B cell (primary cell): ENCODE results near the gene BBIP1. TPM values are rescaled to one million over a fixed set of nuclear protein-coding genes. Genes with fewer than 3 reads are reported as not detected.

ENCODE experiments used
- ATAC-seq: fragments of 200-7000 bp; cut with Tn5 transposase; one replicate; pipeline ENCODE4 v1.10.0; 2021; ENCODE audit warnings: low read depth, mild to moderate bottlenecking, moderate number of reproducible peaks, moderate library complexity
- CTCF ChIA-PET: fragments of 350-600 bp; sonication (Branson Sonifier 250); formaldehyde crosslinking; loops from one replicate; lab custom pipeline; 2021; ENCODE audit warnings: antibody characterized with exemption, inconsistent platforms; lab: Charles Lee
- POLR2A ChIA-PET: fragments of 350-600 bp; sonication (Branson Sonifier 250); formaldehyde crosslinking; loops from one replicate; lab custom pipeline; 2021; ENCODE audit warnings: antibody characterized with exemption; lab: Charles Lee
- DNase-seq: peaks from one replicate; pipeline ENCODE4 v3.0.0; 2013
- H2AFZ ChIP-seq: 2 replicates; pipeline ENCODE4 v1.6.1; 2012; ENCODE audit warnings: mild to moderate bottlenecking, low read depth, low read length; ENCODE audit not compliant: insufficient read depth, poor library complexity, severe bottlenecking
- H3K27ac ChIP-seq, 2 donors: 1 replicate in 1 of 2; 2 replicates in 1 of 2; pipeline ENCODE4 v1.5.1; 2012 to 2013; ENCODE audit warnings: low read length in 2 of 2, mild to moderate bottlenecking in 2 of 2, moderate library complexity in 1 of 2
- H3K27me3 ChIP-seq, 4 experiments: fragments of 200-600 bp in 1 of 4; sonication (generic) in 1 of 4; replicated peaks in 1 of 4; 1 replicate in 2 of 4; 2 replicates in 2 of 4; pipeline versions ENCODE4 v1.6.1 to v1.7.0; 2013 to 2016; ENCODE audit warnings: low read length in 3 of 4, mild to moderate bottlenecking in 2 of 4, mixed read lengths in 1 of 4, moderate library complexity in 1 of 4; ENCODE audit not compliant: insufficient read depth in 4 of 4, control insufficient read depth in 3 of 4; ENCODE audit errors: control extremely low read depth in 1 of 4
- H3K36me3 ChIP-seq, 2 experiments: replicated peaks in 1 of 2; 1 replicate in 1 of 2; 2 replicates in 1 of 2; pipeline versions ENCODE4 v1.6.1 to v1.7.1; 2013; ENCODE audit warnings: low read length in 1 of 2; ENCODE audit not compliant: insufficient read depth in 2 of 2, control insufficient read depth in 1 of 2; ENCODE audit errors: control extremely low read depth in 1 of 2, extremely low read depth in 1 of 2
- H3K4me1 ChIP-seq, 2 donors: fragments of 200-600 bp in 1 of 2; sonication (generic) in 1 of 2; 1 replicate in 1 of 2; 2 replicates in 1 of 2; pipeline versions ENCODE4 v1.5.1 to v1.6.1; 2013 to 2017; ENCODE audit warnings: low read length in 2 of 2; ENCODE audit not compliant: control insufficient read depth in 2 of 2, insufficient read depth in 2 of 2
- H3K4me2 ChIP-seq: replicated peaks from 2 replicates; pipeline ENCODE3; 2012; ENCODE audit warnings: mild to moderate bottlenecking, low read depth, low read length; ENCODE audit not compliant: poor library complexity, severe bottlenecking
- H3K4me3 ChIP-seq, 5 experiments: fragments of 200-600 bp in 1 of 5; sonication (generic) in 1 of 5; 1 replicate in 3 of 5; 2 replicates in 2 of 5; pipeline versions ENCODE4 v1.5.1 to v1.7.0; 2011 to 2016; ENCODE audit warnings: low read length in 4 of 5, mild to moderate bottlenecking in 4 of 5, low read depth in 2 of 5, control low read depth in 1 of 5, moderate library complexity in 1 of 5; ENCODE audit not compliant: insufficient read depth in 1 of 5; ENCODE audit errors: control extremely low read depth in 1 of 5, extremely low read depth in 1 of 5
- H3K79me2 ChIP-seq: fragments of 200-600 bp; sonication (generic); one replicate; pipeline ENCODE4 v1.6.0; 2016; ENCODE audit warnings: low read length; ENCODE audit not compliant: control insufficient read depth, insufficient read depth
- H3K9ac ChIP-seq: fragments of 200-600 bp; sonication (generic); 2 replicates; pipeline ENCODE4 v1.6.1; 2017; ENCODE audit warnings: mild to moderate bottlenecking, low read length, moderate library complexity
- H3K9me3 ChIP-seq, 3 donors: one replicate each; pipeline versions ENCODE4 v1.6.1 to v1.7.1; 2013; ENCODE audit warnings: low read length in 2 of 3; ENCODE audit not compliant: control insufficient read depth in 2 of 3, insufficient read depth in 1 of 3; ENCODE audit errors: control extremely low read depth in 1 of 3
- H4K20me1 ChIP-seq: 2 replicates; pipeline ENCODE4 v1.6.0; 2012; ENCODE audit warnings: mild to moderate bottlenecking, low read length; ENCODE audit not compliant: insufficient read depth, control insufficient read depth, poor library complexity, severe bottlenecking
- H3K27ac Mint-ChIP-seq: one replicate; pipeline ENCODE4 v1.8.0; 2021; ENCODE audit warnings: mixed read lengths
- H3K27me3 Mint-ChIP-seq: one replicate; pipeline ENCODE4 v1.8.0; 2021; ENCODE audit warnings: mixed read lengths
- H3K4me1 Mint-ChIP-seq: one replicate; pipeline ENCODE4 v1.8.0; 2021; ENCODE audit warnings: mixed read lengths
- H3K4me3 Mint-ChIP-seq: one replicate; pipeline ENCODE4 v1.8.0; 2021; ENCODE audit warnings: mixed read lengths
- H3K9me3 Mint-ChIP-seq: one replicate; pipeline ENCODE4 v1.8.0; 2022; ENCODE audit warnings: mixed read lengths; ENCODE audit not compliant: insufficient read depth
- EZH2 ChIP-seq: IDR thresholded peaks from 2 replicates; pipeline ENCODE4 v1.6.1; 2012; ENCODE audit warnings: borderline replicate concordance, low read depth, mild to moderate bottlenecking, moderate library complexity, low read length; ENCODE audit not compliant: insufficient read depth, poor library complexity, severe bottlenecking
- WGBS: methylation state at CpG from one replicate; pipeline ENCODE4 v1.1.5; 2013; ENCODE audit warnings: missing lambda C conversion rate; ENCODE audit not compliant: insufficient coverage; 5-methylcytosine and 5-hydroxymethylcytosine counted together
- intact Hi-C: fragments of 100-400 bp; cut with micrococcal nuclease; formaldehyde crosslinking; loops from one replicate; pipeline ENCODE4 v1.10.0; 2022
- polyA plus RNA-seq: library from polyadenylated mRNA; depleted of rRNA; stranded (reverse); fragments of >200 nt; gene quantifications from 2 replicates; pipeline ENCODE4 v1.2.3, GENCODE V29; 2012
- total RNA-seq, 2 donors: library from RNA; stranded (reverse); fragments of 120-200 nt in 1 of 2; gene quantifications; 1 replicate in 1 of 2; 2 replicates in 1 of 2; pipeline versions ENCODE4 v1.2.3 to v1.2.4, GENCODE V29; 2013 to 2022
- TF ChIP-seq, protein P1 (sequence below): fragments of 200-600 bp; IDR thresholded peaks from one replicate; pipeline ENCODE4 v1.8.0; 2022; ENCODE audit warnings: antibody characterized with exemption, mild to moderate bottlenecking

BBIP1 gene
- total and polyA plus RNA-seq, 2 donors (not counting 1 experiment from before 2014, with no cell fraction given) = 10.6 to 46.1 TPM

DNA sequence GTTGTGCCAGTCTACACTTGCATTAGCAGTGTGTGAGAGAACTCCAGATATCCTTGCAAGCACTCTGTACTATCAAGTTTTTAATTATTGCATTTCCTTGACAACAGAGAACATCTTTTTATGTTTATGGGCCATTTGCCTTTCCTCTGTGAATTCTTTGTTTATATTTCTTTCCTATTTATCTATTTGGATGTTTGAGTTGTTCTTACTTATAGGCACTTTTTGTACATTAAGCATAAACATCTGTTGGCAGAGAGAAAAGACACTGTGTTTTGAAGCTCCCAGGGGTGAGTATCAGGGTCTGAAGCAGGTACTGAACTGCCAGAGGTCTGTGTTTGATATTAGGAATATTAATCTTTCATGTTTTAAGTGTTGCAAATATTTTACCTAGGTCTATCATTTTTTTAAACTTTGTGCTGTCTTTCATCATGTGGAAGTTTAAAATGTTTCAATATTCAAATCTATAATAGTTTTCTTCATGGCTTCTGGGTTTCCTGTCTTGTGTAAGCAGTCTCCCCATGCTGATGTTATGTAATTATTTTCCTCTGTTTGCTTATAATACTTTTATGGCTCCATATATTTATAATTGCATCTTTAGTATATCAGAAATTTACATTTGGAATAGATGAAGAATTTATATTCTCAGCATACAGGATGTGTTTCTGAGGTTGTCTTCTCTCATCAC, 64.9 kb downstream of the BBIP1 start:
- intact Hi-C loops = no loop called here
- TF ChIP-seq, protein P1, sequence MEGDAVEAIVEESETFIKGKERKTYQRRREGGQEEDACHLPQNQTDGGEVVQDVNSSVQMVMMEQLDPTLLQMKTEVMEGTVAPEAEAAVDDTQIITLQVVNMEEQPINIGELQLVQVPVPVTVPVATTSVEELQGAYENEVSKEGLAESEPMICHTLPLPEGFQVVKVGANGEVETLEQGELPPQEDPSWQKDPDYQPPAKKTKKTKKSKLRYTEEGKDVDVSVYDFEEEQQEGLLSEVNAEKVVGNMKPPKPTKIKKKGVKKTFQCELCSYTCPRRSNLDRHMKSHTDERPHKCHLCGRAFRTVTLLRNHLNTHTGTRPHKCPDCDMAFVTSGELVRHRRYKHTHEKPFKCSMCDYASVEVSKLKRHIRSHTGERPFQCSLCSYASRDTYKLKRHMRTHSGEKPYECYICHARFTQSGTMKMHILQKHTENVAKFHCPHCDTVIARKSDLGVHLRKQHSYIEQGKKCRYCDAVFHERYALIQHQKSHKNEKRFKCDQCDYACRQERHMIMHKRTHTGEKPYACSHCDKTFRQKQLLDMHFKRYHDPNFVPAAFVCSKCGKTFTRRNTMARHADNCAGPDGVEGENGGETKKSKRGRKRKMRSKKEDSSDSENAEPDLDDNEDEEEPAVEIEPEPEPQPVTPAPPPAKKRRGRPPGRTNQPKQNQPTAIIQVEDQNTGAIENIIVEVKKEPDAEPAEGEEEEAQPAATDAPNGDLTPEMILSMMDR = no peak
- TF ChIP-seq EZH2 = no peak
- no peak overlapping the region for H3K27ac Mint-ChIP-seq
- Histone ChIP-seq H3K79me2 (peaks cover 11% of the 10 kb centered on the region), H3K4me1 (peaks cover 36 to 39% of the 10 kb centered on the region in 2 donors), H3K4me3 (no peak overlapping the region), H4K20me1 (no peaks in the 10 kb centered on the region), H3K4me2 (no peak overlapping the region), H3K27me3 (no peaks in the 10 kb centered on the region), H3K9ac (no peak overlapping the region), H3K36me3 (no peaks in the 10 kb centered on the region), H3K27ac (no peak overlapping the region), H3K9me3 (no peaks in the 10 kb centered on the region), H2AFZ (no peak overlapping the region)
- ATAC-seq (no peak), DNase-seq (no peak)
- H3K4me1 Mint-ChIP-seq = peaks cover 51% of the 10 kb centered on the region
- H3K4me3 Mint-ChIP-seq = no peak overlapping the region
- H3K27me3 Mint-ChIP-seq = no peaks in the 10 kb centered on the region
- no peaks in the 10 kb centered on the region for H3K9me3 Mint-ChIP-seq
- ChIA-PET POLR2A (no interaction called here), CTCF (interaction anchor here (0.8 to 1.1 kb wide), 2 partner anchors 8 to 19 kb away, joined by 3 read pairs; no protein-coding TSS in a partner anchor)

DNA sequence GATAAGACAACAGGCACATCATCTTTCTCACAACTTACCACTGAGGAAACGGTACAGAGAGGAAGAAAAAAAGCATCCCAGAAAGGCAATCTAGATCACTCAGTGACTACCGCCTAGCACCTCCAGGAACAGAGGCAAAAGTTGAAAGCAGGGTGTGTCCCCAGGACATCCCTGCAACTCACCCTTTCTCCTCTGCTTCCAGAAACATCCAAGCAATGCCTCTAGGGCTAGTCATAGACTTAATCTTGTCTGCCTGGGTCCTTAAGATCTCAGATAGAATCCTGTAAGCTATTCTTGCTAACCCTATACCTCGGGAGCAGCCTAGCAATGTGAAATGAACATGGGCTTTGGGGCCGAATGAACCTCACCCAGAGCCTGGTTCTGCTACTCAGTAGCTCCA, 66.0 kb downstream of the BBIP1 start:
- Histone ChIP-seq H3K79me2 (peaks cover 5% of the 10 kb centered on the region), H3K9ac (no peak overlapping the region), H3K4me2 (no peak overlapping the region), H2AFZ (no peak overlapping the region), H3K4me1 (peaks cover 25 to 33% of the 10 kb centered on the region in 2 donors), H3K36me3 (no peaks in the 10 kb centered on the region), H3K27ac (no peak overlapping the region), H3K27me3 (no peaks in the 10 kb centered on the region), H3K9me3 (no peaks in the 10 kb centered on the region), H4K20me1 (no peaks in the 10 kb centered on the region), H3K4me3 (no peak overlapping the region)
- H3K4me1 Mint-ChIP-seq = peaks cover 52% of the 10 kb centered on the region
- no peak overlapping the region for H3K4me3 Mint-ChIP-seq
- ChIA-PET POLR2A (interaction anchor here (1.0 to 1.4 kb wide), 3 partner anchors 10 to 18 kb away, joined by 3 to 4 read pairs (median 4); partner anchors contain the start of gene PDCD4), CTCF (interaction anchor here (1.2 to 1.9 kb wide), 3 partner anchors 11 to 41 kb away, joined by 3 to 7 read pairs (median 5); partner anchors contain the start of gene PDCD4)
- H3K9me3 Mint-ChIP-seq = no peaks in the 10 kb centered on the region
- WGBS = 100% methylated on average over 3 of the region's 4 CpGs
- H3K27me3 Mint-ChIP-seq = no peaks in the 10 kb centered on the region
- intact Hi-C loops = no loop called here
- H3K27ac Mint-ChIP-seq = no peak overlapping the region
- ATAC-seq (no peak), DNase-seq (no peak)
- no peak for TF ChIP-seq EZH2
- TF ChIP-seq, protein P1 = no peak
